AG08396 (cell line): Measurements from ENCODE around the gene EIF4G1.
"Not testable (repeated sequence)": the region's sequence is repeated elsewhere in the genome, so short reads cannot be mapped to it uniquely, and the experiment has no call there.

Experiments
- DNase-seq: peaks from one replicate; pipeline ENCODE4 v3.0.0; 2012; ENCODE audit warnings: low spot score, mixed read lengths

Gene EIF4G1

DNA sequence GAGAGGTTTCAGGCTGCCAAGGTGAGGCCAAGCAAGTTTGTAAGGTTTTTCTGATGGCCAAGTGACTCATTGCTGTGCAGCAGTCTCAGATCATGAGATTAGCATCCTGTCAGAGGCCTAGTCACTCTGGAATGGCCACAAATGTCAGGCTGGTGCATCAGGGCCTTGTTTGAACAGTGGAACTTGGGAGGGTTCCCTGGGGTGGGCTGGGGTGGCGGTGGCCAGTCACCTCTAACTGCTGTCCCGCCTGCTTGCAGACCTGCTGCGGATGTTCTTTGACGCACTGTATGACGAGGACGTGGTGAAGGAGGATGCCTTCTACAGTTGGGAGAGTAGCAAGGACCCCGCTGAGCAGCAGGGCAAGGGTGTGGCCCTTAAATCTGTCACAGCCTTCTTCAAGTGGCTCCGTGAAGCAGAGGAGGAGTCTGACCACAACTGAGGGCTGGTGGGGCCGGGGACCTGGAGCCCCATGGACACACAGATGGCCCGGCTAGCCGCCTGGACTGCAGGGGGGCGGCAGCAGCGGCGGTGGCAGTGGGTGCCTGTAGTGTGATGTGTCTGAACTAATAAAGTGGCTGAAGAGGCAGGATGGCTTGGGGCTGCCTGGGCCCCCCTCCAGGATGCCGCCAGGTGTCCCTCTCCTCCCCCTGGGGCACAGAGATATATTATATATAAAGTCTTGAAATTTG lies 20.2 kb downstream of the EIF4G1 start:
- peak; percentile 68 for DNase-seq

DNA sequence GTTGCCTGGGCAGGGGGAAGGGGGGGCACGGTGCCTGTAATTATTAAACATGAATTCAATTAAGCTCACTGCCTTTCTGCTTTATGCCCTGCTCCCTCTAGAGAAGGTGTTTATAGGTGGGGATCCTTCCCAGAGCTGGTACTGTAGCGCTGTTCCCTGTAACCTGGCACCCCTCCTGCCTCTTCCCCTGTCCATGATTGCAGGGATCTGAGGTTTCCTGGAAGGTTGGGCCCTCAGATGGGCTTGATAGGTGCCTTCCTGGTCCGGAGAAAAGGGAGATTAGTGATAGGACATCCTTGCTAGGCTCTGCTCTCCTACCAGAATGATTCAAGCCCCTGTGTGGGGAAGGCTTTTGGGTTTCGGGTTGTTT lies 20.9 kb downstream of the EIF4G1 start:
- no peak for DNase-seq

DNA sequence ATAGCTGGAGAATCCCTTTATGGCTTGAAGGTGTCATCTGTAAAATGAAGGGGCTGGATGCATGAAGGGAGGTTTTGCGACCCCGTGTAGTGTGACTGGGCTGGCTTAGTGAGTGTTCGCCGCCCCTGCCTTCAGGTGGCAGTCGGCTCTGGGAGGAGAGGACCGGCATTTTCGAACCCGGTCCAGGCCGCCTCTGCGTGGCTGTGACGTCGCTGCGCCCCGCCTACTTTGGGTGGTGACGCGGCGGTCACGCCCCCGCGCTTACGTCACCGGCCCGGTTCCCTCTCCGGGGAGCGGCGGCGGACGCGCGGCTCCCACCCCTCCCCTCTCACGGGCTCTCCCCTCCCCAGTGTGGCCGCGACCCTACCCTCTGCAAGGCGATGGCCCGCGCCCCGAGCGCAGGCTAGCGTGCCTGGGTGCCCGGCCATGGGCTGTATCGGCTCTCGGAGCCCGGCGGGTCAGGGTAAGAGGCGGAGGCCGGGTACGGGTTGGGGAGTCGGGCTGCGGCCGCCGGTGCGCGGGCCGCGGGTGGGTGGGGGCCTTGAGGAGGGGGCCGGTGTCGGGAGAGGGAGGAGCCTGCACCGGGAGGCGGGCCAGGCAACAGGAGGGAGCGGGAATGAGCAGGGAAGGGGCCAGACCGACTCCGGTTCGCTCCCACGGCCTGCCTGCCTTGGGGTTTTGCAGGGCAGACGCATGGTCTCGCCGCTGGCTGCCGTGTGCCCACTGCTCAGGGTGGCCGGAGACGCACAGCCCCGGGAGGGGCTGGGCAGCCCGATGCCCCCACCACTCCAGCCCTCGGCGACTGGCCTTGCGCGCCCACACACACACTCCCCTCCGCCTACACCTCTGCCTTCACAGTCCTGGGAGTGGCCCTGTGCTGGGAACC lies 21.5 kb downstream of the EIF4G1 start:
- peak; percentile 88 for DNase-seq

DNA sequence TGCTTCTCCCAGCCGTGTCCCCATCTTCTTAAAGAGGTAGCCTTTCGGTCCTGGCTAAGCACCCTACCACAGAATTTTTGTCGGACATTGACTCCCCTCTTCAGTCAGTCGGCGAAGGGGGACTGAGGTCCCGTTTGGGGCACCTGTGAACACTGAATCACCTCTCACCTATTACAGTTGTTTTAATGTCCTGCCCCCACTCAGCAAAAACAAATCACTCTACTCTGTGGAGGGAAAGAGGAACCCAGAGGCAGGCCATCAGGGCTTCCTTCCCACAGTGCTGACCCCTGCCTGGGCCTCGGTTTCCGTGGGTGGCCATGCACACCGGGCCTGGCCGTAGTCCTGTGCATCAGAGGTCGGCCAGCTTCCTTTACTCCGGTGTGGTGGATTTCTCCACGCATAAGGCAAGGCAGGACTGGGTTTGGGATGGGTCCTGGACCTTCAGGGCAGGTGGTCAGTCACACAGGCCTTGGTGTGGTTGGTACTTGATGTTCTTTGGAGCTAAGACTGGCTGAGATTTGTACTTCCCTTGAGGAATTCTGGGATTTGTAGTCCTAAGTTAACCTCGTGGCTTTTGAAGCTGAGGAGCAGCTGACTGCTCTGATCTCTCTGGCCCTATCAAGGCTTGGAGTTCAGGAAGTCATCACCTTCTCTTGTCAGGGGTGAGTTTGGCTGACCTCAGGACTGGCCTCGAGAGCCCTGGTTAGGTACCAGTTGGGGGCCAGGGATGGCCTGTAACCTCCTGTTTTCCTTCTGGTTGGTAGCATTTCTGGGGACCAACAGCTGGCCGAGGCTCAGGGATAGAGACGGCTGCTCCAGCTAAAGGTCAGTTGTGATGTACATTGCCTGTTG lies 22.4 kb downstream of the EIF4G1 start:
- DNase-seq, result peak; percentile 79

DNA sequence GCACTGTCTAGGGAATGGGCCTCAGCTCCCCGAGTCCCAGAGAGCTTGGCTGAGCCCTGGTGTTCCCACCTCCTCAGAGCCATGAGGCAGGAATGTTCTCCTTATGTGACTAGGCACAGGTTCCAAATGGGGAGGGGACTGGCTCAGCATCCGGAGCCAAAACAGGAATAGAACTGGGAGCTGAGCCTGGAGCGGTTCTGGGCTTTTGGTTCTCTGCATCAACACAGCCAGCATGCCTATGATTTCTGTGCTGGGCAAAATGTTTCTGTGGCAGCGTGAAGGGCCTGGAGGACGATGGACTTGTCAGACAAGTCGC lies 23.0 kb downstream of the EIF4G1 start, which contains the start of gene FAM131A:
FAM131A (plus strand) TSS at position 202 of the 316 bp plus-strand sequence; CDS start at position 233, 31 bp downstream.
- peak; percentile 58 for DNase-seq

DNA sequence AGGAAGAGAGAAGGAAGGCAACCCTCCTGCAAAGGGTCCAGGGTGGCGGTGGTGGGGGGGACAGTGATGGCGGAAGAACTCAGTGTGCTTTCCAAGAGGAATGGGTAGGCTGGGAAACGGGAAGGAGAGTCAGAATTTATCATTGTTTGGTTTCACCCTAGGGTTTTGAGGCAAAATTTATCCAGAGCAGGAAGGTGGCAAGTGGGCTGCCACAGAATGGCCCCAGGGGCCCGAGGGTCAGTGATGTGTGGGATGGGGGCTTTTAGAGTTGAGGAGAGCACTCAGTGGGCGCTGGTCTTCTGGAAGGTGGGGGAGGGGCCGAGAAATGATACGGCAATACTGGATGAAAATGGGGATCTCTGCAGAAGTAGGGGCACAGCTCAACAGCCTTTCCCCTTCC lies 23.6 kb downstream of the EIF4G1 start:
- no peak for DNase-seq

DNA sequence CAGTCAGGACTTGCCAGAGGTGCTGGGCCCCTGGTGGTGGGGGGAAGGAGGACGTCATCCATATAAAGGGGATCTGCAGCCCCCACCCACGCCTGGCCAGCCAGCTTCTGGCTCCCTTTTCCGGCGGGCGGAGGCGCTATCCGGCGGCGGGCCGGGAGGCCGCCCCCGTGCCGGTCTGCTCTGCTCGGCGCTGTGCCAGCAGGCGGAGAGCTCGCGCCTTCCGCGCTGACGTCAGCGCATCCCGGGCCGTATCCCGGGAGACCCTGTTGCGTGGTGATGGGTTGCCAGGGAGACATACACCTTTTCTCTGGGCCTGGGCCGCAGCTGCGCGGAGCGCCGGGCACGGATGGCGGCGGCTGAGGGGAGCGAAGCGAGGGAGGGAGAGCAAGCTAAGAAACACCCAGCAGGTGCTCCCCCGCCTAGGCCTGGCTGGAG lies 24.1 kb downstream of the EIF4G1 start:
- peak; percentile 90 for DNase-seq

DNA sequence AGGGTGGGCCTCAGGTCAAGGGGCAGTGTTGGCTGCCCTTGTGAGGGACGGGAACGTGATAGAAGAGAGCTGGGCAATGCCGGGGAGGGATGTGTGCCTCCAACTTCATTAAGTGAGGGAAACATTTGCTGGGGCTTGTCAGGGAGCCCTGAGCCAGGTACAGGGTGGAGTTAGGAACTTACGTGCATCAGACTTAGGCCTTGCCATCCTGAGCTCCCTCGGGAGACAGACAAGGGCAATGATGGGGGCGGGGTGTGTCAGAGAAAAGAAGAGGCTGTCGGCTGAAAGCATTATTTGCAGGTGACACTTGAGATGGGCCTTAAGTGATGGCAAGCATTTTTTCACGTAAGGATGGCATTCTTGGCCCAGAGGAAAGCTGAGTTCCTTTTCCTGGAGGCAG lies 24.6 kb downstream of the EIF4G1 start:
- no peak for DNase-seq

DNA sequence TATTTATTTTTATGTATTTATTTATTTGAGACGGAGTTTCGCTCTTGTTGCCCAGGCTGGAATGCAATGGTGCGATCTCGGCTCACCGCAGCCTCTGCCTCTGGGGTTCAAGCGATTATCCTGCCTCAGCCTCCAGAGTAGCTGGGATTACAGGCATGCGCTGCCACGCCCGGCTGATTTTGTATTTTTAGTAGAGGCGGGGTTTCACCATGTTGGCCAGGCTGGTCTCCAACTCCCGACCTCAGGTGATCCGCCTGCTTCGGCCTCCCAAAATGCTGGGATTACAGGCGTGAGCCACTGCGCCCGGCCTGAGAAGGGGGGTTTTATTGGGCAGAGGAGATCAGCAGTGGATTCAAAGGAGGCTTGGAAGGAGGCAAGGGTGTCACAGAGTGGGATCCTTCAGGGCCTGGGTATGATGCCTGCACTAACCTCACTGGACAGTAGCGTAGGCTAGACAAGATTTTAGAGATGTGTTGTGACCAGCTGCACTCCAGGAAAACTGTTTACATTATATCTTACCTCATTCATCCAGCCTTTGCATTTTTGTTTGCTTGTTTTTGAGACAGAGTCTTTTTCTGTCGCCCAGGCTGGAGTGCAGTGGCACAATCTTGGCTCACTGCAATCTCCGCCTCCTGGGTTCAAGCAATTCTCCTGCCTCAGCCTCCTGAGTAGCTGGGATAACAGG lies 25.2 kb downstream of the EIF4G1 start:
- not testable (repeated sequence) for DNase-seq

DNA sequence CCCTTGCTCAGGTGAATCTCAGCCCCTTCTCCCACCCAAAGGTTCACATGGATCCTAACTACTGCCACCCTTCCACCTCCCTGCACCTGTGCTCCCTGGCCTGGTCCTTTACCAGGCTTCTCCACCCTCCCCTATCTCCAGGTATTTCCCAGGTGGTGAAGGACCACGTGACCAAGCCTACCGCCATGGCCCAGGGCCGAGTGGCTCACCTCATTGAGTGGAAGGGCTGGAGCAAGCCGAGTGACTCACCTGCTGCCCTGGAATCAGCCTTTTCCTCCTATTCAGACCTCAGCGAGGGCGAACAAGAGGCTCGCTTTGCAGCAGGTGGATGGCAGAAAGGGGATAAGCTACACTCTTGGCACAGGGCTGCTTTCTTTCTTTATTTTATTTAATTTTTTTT lies 27.5 kb downstream of the EIF4G1 start:
- no peak for DNase-seq

DNA sequence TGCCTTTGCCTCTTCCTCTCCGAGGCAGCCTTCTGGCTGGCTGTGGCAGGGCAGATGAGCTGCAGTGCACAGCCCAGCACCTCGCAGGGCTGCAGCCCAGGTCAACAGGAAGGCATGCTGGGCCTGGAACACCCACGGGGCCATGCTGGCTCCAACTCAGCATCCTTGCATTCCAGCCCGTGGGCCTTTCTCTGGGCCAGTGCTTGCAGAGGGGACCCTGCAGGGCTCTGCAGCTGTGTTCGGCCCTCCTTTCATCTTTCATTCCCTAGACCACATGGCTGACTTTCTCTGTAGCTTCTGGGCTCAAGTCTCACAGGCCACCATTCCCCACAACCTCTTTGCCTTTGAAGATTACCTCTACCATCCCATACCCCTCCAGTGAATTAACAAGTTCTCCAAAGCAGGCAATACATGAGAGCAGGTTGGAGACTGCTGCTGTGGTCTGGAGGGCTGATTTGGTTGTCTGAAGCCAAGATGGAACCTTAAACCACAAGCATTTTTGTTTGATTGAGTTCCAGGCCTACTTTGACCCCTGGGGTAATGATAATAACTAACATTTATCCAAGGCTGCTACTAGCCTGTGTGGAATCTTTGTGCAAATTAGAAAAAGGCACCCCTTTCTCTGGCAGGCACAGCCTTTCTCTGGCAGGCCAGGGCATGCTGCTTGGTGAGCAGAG lies 28.9 kb downstream of the EIF4G1 start:
- peak; percentile 53 for DNase-seq

DNA sequence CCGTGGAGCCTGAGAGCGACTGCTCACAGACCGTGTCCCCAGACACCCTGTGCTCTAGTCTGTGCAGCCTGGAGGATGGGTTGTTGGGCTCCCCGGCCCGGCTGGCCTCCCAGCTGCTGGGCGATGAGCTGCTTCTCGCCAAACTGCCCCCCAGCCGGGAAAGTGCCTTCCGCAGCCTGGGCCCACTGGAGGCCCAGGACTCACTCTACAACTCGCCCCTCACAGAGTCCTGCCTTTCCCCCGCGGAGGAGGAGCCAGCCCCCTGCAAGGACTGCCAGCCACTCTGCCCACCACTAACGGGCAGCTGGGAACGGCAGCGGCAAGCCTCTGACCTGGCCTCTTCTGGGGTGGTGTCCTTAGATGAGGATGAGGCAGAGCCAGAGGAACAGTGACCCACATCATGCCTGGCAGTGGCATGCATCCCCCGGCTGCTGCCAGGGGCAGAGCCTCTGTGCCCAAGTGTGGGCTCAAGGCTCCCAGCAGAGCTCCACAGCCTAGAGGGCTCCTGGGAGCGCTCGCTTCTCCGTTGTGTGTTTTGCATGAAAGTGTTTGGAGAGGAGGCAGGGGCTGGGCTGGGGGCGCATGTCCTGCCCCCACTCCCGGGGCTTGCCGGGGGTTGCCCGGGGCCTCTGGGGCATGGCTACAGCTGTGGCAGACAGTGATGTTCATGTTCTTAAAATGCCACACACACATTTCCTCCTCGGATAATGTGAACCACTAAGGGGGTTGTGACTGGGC lies 30.3 kb downstream of the EIF4G1 start:
- DNase-seq, result no peak

DNA sequence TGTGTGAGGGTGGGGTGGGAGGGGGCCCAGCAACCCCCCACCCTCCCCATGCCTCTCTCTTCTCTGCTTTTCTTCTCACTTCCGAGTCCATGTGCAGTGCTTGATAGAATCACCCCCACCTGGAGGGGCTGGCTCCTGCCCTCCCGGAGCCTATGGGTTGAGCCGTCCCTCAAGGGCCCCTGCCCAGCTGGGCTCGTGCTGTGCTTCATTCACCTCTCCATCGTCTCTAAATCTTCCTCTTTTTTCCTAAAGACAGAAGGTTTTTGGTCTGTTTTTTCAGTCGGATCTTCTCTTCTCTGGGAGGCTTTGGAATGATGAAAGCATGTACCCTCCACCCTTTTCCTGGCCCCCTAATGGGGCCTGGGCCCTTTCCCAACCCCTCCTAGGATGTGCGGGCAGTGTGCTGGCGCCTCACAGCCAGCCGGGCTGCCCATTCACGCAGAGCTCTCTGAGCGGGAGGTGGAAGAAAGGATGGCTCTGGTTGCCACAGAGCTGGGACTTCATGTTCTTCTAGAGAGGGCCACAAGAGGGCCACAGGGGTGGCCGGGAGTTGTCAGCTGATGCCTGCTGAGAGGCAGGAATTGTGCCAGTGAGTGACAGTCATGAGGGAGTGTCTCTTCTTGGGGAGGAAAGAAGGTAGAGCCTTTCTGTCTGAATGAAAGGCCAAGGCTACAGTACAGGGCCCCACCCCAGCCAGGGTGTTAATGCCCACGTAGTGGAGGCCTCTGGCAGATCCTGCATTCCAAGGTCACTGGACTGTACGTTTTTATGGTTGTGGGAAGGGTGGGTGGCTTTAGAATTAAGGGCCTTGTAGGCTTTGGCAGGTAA lies 31.1 kb downstream of the EIF4G1 start:
- peak; percentile 82 for DNase-seq

DNA sequence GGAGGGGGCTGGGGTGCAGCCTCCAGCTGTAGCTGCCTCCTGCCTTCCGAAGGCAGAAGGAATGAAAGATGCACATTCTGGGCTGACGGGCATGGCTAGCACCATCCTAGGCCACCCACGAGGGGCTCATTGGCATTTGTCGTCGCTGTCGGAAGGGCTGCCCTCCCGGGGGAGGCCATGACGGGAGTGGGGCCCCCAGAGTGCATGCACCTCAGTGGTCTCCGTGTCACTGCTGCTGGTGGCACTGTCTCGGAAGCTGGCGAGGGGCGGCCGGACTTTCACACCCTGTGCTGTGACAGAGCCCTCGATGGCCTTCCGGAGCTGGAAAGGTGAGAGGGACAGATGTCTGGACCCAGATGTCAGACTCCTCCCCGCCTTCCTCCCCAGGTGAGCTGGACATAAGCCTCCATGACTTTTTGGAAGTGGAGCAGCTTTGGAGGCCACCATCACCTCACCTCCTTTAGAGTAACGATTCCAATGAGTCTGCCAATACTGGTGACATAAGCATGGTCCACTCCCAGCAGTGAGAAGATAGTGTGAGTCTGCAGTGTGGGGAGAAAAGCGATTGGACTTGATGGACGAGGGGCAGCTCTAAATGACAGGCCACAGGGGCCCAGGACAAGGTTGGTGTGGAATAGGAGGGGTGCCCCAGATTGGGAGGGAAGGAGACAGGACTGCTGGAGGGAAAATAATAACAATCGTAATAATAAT lies 32.2 kb downstream of the EIF4G1 start:
- DNase-seq, result no peak

DNA sequence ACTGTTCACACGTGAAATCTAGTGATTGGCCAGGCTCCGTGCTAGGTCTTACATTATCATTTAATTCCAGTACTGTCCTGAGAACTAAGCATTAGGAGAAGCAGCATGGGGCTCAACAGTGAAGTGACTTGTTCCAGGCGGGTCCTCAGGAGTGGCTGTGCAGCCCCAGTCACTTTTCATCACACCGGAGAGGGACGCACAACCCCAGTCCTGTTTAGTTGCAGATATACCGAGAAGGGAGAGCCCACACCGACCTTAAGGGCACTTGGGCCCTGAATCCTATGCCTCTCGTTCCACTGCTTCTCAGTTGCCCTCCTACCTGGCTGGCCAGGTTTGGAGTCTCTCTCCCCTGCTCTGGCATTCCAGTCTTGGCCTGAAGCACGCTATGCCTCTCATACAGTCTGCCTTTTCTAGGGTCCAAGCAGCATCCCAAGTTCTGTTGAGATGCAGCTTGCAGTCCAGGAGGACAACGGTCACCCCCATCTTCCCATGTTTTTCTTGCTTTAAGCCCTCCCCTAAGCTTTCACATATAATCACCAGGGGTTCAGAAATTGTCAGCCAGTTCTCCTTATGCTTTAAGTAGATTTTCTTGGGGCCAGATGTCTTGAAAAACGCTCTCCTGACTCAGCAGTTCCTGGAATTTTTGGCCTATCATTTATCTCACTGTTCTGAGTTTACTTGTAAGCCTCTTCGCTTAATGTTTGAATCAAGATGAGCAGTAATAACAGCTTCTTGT lies 33.1 kb downstream of the EIF4G1 start:
- DNase-seq, result no peak

DNA sequence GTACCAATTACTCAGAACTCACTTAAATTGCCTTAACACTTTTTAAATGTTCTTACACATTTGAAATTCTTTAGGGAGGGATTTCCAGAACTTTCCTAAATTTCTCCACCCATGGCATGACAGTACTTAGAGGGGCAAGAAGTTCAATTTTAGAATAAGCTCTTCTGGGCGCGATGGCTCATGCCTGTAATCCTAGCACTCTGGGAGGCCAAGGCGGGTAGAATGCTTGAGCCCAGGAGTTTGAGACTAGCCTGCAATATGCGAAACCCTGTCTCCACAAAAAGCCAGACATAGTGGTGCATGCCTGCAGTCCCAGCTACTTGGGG lies 33.6 kb downstream of the EIF4G1 start:
- no peak for DNase-seq

DNA sequence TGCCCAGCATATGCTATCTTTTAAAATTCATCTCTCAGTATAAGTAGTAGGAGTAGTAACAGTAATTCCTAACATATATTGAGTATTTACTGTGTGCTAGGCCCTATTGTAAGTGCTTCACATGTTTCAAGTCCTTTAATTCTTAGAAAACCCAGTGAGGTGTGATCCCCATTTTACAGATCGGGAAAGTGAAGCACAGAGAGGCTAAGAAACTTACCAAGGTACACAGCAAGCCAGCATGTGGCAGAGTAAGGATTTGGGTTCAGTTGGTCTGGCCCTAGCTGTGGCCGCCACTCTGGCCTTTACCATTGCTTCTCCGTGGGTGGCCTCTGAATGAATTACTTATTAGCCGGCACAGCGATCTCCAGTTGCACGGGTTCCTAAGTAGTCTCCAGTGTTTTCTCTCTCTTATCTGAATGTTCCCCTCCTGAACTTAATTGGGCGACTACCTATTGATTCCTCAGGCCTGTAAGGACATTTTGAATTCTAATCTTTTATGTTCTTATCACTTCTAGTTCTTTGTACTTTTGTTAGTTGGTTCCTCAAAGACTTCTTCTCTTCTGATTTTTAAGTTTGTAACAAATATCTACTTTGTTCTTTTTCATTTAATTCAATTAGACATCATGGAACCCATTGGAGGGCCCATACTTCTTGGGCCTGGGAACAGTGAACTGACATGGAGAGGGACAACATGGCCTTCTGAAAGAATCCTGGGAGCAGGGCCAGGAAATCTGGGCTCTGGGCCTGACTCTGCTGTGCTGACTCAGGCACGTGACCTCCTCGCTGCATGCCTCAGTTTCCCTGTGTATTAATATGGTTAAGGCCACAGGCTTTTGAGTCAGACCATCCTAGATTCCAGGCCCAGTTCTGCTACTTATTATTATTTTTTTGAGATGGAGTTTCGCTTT lies 35.4 kb downstream of the EIF4G1 start:
- DNase-seq, result no peak
